NCI-H146 treated with DMSO at 0.1 percent for 48 hours (cell line): ENCODE data around the gene RCL1.

Source experiments
- DNase-seq: peaks from one replicate; lab custom pipeline; 2025; ENCODE audit not compliant: unreplicated experiment; lab: John Stamatoyannopoulos, UW

The RCL1 gene

DNA sequence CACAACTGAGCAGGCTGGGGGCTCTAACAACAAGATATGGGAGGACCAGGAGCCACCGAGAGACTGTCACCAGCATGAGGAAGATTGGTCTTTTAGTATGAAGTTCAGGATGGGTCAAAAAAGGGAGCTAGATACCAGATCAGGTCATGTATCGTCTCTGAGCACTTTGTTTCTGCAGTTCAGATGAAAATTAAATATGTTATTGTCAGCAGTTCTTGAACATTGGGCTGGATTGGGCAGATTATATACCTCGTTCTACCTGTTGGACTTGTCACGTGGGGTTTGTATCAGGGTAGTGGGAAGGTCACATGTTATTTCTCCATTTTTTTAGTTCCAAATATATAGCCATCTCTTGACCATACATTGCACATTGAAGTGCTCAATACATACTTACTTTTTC, 47.3 kb downstream of the RCL1 start:
- no peak for DNase-seq

DNA sequence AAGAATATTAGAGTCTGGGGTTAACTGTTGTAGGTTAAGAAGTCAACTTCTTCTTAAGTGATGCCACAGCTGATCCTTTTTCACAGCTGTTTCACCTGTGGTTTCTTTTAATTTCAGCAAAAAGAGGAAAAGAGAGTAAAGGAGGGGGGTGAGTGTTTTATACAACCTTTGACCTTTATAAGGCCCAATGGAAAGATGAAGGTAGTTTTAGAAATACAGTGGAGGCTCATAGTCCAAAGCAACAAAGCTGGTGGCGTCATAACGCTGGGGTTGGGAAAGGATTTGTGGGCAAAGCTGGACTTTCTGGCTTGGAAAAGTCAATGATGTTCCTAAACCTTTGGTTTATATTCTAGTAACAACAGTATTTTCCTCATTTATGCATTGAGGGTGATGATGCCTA, 49.5 kb downstream of the RCL1 start:
- no peak for DNase-seq

DNA sequence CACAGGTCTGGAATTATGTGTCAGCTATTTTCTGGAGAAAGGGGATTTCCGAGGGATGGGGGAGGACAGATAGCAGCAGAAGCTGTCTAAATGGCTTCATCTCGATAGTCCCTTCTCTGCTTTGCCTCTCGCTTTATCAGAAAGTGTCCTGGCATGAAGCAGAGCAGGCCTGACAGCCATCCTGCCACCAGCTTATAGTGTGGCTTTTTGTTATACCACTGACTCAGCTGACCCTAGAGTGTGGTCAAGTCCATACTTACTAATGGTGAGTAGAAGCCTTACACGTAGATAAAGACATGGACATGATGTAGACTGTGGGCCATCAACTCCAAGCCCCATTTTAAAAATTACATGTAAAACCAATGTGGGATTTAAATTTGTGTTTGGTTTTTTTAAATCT, 50.0 kb downstream of the RCL1 start:
- no peak for DNase-seq

DNA sequence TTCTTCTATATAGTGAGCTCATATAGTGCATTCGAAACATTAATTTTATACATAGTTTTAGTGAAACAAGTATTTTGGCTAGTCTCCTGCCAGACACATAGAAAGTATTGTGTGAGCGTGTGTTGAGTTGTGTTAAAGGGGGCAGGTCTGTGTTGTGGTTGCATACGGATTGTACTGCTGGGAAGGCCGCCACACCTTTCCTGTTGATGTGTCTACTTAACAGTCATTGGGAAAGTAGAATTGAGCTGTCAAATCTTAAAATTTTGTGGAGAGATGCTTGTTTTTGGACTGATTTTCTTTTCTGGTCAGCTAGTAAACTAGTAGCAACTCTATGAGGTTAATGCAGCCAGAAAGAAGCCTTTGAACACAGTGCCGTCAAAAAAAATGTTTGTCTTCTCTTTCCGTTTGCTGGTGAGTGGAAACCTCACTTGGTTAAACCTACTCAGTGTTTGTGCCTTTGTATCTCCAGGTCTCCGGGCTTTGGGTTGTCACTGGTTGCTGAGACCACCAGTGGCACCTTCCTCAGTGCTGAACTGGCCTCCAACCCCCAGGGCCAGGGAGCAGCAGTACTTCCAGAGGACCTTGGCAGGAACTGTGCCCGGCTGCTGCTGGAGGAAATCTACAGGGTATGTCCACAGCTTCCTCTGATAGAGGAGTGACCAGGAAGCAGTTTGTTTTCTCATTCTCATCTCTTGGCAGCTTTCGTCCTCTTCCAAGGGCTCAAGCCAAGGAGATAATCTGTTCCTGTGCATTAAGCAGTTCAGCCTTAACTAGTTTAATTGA, 51.5 kb downstream of the RCL1 start:
- DNase-seq: no peak

DNA sequence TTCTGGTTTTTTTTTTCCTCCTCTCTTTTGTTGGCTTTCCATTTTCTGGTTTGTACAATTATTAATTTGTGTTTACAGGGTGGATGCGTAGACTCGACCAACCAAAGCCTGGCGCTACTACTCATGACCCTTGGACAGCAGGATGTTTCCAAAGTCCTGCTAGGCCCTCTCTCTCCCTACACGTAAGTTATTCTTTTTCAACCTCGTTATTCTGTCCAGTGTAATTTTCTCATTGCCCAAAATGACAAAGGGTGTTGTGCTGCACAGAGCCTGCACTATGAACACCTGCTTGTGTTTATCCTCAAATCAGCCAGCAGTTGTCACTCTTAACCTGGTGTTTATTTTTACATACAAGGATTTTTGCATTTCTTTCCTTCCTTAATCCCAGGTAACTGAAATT, 56.6 kb downstream of the RCL1 start:
- DNase-seq: no peak

DNA sequence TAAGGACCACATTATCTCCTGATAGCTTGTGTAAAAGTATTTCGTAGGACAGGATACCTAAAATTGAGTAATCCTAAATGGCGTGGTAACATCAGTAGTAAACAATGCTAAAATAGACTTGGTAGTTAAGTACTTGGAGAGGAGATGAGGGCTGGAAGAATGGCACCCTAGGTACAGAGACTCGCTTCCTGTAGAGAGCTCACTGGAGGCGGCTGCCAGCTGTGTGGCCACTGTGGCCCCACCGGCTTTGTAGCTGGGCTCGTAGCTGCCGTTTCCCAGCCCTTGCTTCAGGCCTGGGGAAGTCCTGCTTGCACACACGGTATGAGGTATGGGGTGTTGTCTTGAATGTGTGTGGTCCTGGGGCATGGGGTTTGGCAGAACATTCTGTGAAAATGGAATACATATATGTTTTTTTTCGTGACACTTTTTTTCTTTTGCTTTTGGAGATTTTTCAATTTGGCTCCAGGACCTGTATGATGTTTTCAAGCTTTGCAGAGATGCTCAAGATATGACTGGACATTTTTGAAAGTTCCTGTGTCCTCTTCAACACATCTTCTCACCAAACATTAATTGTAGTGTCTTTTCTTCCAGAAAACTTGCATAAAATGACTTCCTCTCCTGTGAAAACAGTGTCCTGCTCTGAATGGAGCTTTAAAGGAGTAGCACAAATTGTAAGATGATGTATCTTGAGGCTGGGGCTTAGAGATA, 58.0 kb downstream of the RCL1 start:
- DNase-seq: no peak

DNA sequence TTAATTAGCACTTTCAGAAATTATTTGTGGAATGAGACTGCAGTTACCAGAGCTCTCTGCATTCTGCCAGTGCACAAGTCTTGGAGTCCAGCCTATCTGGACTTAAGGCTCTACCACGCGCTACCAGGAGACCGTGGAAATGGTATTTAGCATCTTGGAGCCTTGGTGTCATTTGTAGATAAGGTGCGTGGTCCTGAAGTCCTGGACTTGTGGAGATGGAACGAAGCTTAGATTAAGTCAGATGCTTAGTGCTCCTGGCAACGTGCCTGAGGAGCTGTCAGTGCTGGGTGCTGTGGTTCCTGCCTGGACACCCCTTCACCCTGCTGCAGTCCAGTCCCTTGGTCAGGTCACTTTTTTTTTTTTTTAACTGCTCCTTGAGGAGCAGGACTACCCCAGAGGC, 59.7 kb downstream of the RCL1 start:
- no peak for DNase-seq

DNA sequence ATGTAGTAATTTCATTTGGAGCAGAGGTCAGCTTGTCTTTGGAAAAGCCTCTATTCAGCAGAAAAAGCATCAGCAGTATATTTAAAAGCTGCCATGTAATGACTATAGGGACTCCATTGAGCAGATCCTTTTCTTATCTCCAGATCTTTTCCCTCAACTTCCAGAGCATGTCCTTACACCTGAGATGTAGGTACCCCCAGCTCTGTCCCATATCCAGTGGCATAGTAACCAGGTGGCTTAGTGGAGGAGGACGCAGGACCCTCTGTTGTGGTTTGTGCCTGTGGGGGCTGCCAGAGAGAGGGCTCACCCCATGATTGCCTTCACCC, 61.5 kb downstream of the RCL1 start:
- DNase-seq: no peak

DNA sequence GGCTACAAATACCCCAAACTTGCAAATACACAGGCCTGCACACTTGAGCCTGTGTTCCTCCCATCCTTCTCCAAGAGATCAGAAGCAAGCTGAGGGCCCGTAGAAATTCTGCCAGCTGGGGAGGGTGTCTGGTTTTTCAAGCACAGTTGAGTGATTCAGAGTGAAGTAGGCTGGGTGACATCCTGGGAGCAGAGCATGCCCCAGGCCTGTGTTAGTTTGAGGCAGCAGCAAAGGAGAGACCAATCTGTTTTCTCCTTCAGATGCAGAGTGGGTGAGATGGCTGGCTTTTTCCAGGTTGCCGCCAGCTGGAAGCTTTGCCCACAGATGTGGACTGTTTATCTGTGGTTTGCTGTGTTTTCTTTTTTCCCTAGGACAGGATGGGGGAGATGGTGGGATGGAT, 63.1 kb downstream of the RCL1 start:
- DNase-seq: no peak

DNA sequence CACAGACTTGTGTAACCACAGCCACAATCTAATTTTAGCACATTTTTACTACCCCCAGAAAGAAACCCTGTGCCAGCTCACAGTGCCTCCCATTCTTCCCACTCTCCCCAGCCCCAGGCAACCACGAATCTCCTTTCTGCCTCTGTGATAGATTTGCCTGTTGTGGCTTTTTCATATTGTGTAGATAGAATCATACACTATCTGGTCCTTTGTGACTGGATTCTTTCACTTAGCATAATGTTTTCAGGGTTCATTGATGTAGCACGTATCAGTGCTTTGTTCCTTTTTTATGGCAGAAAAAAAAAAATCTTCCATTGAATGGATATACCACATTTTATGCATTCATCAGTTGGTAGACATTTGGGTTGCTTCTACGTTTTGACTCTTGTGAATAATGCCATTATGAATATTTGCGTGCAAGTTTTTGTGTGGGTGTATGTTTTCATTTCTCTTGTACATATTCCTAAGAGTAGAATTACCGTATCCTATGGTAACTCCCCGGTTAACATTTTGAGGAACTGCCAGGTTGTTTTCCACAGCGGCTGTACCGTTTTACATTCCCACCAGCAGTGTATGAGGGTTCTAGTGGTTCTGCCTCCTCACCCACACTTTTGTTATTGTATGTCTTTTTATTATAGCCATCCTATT, 64.5 kb downstream of the RCL1 start:
- DNase-seq: no peak

DNA sequence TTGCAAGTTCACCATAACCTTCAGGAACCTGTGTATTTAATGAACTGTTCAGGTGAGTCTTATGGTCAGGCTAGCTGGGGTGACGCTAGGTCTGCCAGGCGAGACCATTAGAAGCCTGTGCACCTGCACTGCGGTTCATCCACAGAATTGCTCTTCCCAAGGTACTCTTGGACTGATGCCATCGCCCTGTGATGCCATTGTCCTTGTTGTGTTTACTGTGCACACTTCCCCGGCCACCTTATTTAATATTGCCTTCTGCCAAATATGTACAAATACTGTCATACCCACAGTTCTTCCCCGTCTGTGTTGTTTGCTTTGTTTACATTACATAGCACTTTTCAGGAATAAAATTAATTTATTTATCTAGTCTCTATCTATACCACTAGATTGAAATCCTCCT, 66.3 kb downstream of the RCL1 start:
- peak; percentile 46 for DNase-seq

DNA sequence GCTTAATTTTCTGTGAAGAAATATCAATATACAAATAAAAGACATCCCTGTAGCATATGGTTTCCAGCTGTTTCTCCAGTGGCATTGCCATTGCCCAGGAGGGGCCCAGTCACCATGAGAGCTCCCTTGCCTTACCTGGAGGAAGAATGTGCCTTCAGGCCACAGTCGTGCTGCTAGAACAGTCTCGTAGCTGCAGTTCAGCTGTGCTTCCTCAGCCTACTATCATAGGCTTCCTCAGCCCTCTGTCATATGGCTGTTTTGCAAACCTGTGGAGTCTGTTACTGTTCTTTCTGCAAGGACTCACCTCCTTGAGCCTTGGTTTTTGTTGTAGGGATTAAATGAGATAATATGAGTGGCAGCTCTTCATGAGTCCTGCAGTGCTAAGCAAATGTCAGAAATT, 67.6 kb downstream of the RCL1 start:
- DNase-seq: no peak

DNA sequence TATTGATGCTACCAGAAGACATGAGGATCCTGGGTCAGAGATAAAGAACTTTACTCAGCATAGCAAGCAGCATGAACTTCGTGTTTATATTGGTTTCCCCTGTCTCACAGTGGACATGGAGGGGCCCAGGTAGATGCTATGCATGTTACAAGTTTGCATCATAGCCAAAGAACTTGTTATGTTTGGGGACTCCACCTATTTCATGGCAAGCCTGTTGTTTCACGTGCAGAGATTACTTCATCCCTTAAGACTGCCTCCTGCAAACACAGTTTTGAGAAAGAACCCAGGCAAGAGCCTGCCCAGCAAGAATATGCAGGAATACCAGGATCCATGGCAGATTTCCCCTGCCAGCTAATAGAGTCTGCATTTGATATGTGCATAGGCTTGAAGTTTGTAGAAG, 68.4 kb downstream of the RCL1 start:
- DNase-seq: no peak

DNA sequence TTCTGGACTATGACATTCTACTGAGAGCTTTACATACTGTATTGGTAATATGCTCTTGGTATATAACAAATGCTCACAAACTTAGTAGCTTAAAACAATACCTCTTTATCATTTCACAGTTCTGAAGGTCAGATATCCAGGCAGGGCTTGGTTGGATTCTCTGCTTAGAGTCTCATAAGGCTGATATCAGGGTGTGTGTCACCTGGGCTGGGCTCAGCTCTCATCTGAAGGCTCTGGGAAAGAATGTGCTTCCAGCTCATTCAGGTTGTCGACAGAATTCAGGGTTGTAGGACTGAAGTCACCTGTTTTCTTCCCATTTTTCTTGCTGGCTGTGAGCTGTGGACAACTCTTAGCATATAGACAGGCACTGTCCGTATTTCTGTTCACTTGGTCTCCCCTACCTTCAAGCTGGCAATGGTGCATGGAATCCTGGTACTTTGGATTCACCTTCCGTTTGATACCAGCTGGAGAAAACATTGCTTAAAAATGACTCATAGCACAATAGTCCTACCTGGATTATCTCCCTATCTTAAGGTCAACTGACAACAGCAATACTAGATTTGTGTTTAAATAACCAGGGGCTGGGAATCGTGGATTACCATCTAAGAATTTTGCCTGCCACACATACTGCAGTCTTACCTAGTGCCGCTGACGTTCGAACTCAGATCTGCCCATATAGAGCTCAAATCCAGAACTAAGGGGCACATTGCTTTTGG, 69.2 kb downstream of the RCL1 start:
- DNase-seq: no peak

DNA sequence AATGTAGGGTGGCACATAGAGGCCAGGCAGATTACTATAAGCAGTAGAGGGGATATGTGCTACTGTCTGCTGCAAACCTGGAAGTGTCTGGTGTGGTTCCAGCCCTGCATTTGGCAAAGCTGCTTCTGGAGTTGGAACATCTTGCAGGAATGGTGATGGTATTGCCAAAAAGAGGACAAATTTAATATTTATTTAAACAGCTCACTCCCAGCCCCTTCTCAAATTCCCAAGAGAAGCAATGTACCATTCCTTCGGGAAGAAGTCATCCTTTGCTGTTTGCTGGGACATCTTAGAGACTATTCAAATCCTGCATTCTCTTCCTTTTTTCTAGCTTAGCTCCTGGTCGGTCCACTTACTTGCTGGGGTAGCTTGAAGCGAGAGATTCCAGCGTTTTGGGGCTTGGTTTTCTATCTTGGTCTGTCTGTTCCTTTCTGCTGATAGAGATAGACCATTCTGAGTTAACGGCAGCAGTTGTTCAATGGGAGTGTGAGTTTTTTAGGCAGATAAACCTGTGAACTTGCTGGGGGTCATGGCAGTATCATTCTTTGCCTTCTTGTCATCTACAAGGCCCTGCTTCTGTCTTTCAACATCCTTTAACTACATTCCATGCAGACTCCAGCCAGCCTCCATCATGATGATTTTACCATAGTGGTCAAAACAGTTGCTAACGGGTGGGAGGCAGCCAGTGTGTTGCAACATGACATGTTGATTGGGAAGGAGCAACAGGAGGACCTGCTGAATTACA, 69.9 kb downstream of the RCL1 start:
- no peak for DNase-seq

DNA sequence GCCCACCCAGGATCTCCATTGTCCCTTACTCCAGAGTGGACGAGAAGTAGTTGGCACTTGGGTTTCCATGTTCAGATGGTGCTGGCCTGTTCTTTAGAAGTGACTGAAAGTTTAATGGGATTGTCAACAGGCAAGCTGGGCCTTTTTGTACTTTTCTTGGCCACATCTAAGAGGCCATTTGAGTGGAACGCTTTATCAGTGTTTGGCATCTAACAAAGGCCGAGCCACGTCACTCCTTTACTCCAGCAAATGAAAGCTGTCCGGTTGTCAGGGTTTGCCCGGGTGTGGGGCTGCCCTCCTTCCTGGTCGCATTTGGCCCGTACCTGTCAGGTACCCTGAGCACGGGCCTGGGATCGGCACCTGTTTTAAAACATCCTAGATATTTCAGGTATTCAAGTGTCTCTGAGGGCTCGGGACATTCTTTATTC, 71.5 kb downstream of the RCL1 start:
- no peak for DNase-seq

DNA sequence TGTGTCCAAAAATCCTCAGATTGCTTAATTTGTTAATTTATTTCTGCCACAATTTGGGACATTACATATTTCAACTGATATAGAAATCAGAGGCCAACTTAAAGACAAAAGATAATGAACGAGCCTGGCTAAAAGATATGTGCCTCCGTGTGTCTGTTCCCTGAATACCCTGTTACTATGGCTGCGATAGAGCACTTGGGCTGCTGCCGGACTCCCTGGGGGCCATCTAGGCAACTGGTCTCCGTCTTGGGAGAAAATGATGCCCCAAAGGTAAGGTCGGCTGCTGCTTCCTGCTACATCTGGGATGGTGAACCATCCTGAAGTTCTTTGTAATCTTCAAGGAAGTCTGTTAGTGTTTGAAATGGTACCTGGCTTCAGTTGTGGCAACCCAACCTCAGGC, 72.0 kb downstream of the RCL1 start:
- DNase-seq: no peak

DNA sequence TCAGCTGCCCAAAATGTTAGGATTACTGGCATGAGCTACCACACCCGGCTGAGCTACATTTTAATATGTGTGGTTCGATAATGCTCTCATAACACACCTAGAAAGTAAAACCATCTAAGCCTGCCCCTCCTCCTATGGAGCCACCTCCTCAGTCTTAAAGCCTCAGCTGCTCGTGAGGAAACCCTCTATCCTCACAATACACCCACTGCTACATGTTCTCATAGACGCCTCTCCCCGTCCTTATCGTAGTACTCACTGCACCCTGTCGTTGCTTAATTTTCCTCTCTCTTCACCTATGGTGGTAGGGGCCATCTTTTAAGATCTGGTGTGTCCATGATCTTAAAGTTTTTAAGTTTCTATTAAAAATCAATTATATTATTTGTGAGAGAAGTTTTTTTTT, 72.9 kb downstream of the RCL1 start:
- no peak for DNase-seq

DNA sequence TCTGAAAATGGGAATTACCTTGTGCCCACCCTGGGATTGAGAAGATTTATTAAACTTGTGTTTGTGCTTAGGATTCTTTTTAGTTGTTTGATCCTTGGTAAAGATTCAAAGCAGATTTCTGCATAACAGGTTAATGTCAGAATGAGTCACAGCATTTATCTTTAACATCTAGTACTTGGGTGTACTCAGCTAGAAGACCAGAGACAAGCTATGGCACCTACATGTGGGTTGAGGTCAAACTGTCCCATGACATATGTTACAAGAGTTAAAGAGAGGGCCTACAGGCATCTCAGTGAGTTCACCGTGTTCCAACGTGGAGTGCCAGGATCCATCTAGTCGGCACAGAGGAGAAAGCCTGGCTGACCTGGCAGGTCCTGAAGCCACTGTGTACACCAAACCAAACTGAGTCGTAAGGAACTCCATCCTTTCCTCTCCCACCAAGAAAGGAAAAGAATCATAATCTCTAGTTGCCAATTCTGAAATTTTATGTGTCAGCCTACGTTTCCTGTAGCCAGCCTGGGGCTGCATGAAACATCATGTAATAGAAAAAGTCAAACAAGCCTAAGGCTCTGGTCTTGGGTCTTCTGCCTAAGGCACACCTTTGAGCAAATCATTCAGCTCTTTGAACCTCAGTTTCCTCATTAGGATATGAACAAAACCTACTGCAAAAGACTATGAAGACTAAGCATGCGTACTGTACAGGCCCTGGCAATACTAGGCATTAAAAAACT, 73.7 kb downstream of the RCL1 start:
- DNase-seq: no peak

DNA sequence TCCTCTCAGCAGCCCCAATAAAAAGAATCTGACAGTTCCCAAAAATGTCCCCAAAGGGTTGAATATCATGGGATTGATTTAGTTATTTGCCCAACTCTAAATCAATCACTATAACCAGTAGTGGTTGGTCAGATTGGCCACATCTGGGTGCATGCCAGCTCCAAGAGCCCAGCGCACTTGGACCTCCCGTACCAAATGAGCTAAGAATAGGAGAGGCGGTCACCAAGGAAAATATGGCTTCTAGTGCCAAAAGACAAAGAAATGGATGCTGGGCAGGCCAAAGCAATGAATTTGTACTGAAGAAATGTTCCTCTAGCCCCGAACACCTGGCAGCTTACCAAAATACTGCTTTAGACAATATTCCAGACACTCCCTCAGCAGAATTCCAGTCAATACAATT, 80.3 kb downstream of the RCL1 start:
- DNase-seq: no peak
